ENCODE data around the gene NINL. TPM values are rescaled to one million over a fixed set of nuclear protein-coding genes. Genes with fewer than 3 reads are reported as not detected.

NINL gene
- total RNA-seq, 1 experiment from 2014 or later, result 7.2 TPM

GRCh38 chr20:25444556-25444955 lies 140.8 kb downstream of the NINL start:
- no peak for ATAC-seq
- Histone ChIP-seq H3K4me3 (replicated peaks in 1 of 2; ENCODE audit: low read depth in 1 of 2, low read length in 2 of 2) (no peak overlapping the region), H2AFZ (ENCODE audit: low read depth, low read length, poor library complexity, severe bottlenecking) (no peak overlapping the region), H3K36me3 (ENCODE audit: control insufficient read depth in 1 of 2, insufficient read depth in 2 of 2, low read length in 2 of 2) (peaks cover 34 to 38% of the 10 kb centered on the region in 2 experiments; a peak in 3 of 4 replicates), H3K9ac (ENCODE audit: low read length) (no peak overlapping the region), H3K79me2 (ENCODE audit: insufficient read depth, low read length) (no peaks in the 10 kb centered on the region), H3K4me2 (ENCODE audit: low read length) (no peak overlapping the region), H3K9me2 (ENCODE audit: insufficient read depth) (no peaks in the 10 kb centered on the region), H3K4me1 (ENCODE audit: control insufficient read depth in 1 of 2, insufficient read depth in 2 of 2, low read length in 2 of 2) (no peaks in the 10 kb centered on the region), H4K20me1 (ENCODE audit: insufficient read depth) (no peaks in the 10 kb centered on the region), H3K27me3 (ENCODE audit: insufficient read depth, low read length) (no peaks in the 10 kb centered on the region), H3K27ac (ENCODE audit: low read depth, low read length) (no peak overlapping the region), H3K9me3 (ENCODE audit: control insufficient read depth in 1 of 2, insufficient read depth in 1 of 2, low read depth in 1 of 2, low read length in 2 of 2) (no peaks in the 10 kb centered on the region)
- ChIA-PET CTCF (no interaction called here), RAD21 (ENCODE audit: low non-redundant PET in 1 of 2, low total read pairs in 2 of 2, uncharacterized antibody in 2 of 2, unreplicated experiment in 2 of 2) (no interaction called here), POLR2A (no interaction called here)
- no peak for DNase-seq (ENCODE audit: low read depth, low spot score)
- TF ChIP-seq, protein P1, sequence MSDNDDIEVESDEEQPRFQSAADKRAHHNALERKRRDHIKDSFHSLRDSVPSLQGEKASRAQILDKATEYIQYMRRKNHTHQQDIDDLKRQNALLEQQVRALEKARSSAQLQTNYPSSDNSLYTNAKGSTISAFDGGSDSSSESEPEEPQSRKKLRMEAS (IDR thresholded peaks at IDR 0.05), result no peak
- no peak for TF ChIP-seq ELF1 (IDR thresholded peaks at IDR 0.05; ENCODE audit: borderline replicate concordance, low read depth)
- TF ChIP-seq RAD21 (IDR thresholded peaks at IDR 0.05; ENCODE audit: low read depth), result no peak
- TF ChIP-seq TCF7L2 (IDR thresholded peaks at IDR 0.05; ENCODE audit: borderline replicate concordance, extremely low read depth, insufficient read depth, insufficient read length), result no peak
- no peak for TF ChIP-seq POLR2A (IDR thresholded peaks at IDR 0.05; ENCODE audit: borderline replicate concordance, extremely low read depth, insufficient read depth, insufficient read length)
- TF ChIP-seq FOSL1 (IDR thresholded peaks at IDR 0.05; ENCODE audit: low read depth), result no peak
- no peak for TF ChIP-seq POLR2AphosphoS5 (IDR thresholded peaks at IDR 0.05; ENCODE audit: low read depth, low read length)
- TF ChIP-seq EGR1 (IDR thresholded peaks at IDR 0.05; ENCODE audit: low read depth), result no peak
- no peak for TF ChIP-seq CEBPB (IDR thresholded peaks at IDR 0.05; ENCODE audit: low read depth)
- TF ChIP-seq ZBTB33 (IDR thresholded peaks at IDR 0.05; ENCODE audit: extremely low read depth, insufficient replicate concordance, low read length), result no peak
- TF ChIP-seq ZFX (IDR thresholded peaks at IDR 0.05), result no peak
- TF ChIP-seq, protein P2, sequence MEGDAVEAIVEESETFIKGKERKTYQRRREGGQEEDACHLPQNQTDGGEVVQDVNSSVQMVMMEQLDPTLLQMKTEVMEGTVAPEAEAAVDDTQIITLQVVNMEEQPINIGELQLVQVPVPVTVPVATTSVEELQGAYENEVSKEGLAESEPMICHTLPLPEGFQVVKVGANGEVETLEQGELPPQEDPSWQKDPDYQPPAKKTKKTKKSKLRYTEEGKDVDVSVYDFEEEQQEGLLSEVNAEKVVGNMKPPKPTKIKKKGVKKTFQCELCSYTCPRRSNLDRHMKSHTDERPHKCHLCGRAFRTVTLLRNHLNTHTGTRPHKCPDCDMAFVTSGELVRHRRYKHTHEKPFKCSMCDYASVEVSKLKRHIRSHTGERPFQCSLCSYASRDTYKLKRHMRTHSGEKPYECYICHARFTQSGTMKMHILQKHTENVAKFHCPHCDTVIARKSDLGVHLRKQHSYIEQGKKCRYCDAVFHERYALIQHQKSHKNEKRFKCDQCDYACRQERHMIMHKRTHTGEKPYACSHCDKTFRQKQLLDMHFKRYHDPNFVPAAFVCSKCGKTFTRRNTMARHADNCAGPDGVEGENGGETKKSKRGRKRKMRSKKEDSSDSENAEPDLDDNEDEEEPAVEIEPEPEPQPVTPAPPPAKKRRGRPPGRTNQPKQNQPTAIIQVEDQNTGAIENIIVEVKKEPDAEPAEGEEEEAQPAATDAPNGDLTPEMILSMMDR (IDR thresholded peaks at IDR 0.05 in 2 of 3, conservative IDR thresholded peaks at IDR 0.05 in 1 of 3; ENCODE audit: borderline replicate concordance in 1 of 3, insufficient read depth in 1 of 3, low read depth in 2 of 3, low read length in 2 of 3), result no peak
- TF ChIP-seq ATF3 (IDR thresholded peaks at IDR 0.05), result no peak
- no peak for TF ChIP-seq SIN3A (IDR thresholded peaks at IDR 0.05; ENCODE audit: low read depth)
- TF ChIP-seq SP1 (IDR thresholded peaks at IDR 0.05; ENCODE audit: low read depth), result no peak
- no peak for TF ChIP-seq YY1 (IDR thresholded peaks at IDR 0.05; ENCODE audit: extremely low read depth, insufficient replicate concordance, low read depth, low read length)
- intact Hi-C loops (cut with micrococcal nuclease), result no loop called here
- BruUV-seq (replicated peaks), result no TSS peak
